SHP77 (cell line): ENCODE measurements around the gene DNAAF5.

ENCODE experiments used
- DNase-seq, 2 experiments: peaks; one replicate each; lab custom pipeline; 2025; lab: John Stamatoyannopoulos, UW

The DNAAF5 gene

GRCh38 chr7:768881-769504 lies 42.5 kb downstream of the DNAAF5 start:
- DNase-seq = no peak

- no peak for DNase-seq
Measured at GRCh38 chr7:770336-770735, 43.8 kb downstream of the DNAAF5 start.

- DNase-seq = no peak
Measured at GRCh38 chr7:770741-771166, 44.3 kb downstream of the DNAAF5 start.

GRCh38 chr7:771234-772004 lies 44.9 kb downstream of the DNAAF5 start:
- no peak for DNase-seq

GRCh38 chr7:772005-772294 lies 45.5 kb downstream of the DNAAF5 start:
- no peak for DNase-seq

GRCh38 chr7:772392-772791 lies 45.9 kb downstream of the DNAAF5 start:
- DNase-seq = no peak

- no peak for DNase-seq
Measured at GRCh38 chr7:772861-773621, 46.5 kb downstream of the DNAAF5 start.

GRCh38 chr7:773622-773915 lies 47.1 kb downstream of the DNAAF5 start:
- no peak for DNase-seq

GRCh38 chr7:774161-775109 lies 47.9 kb downstream of the DNAAF5 start:
- DNase-seq = peak; percentile 32 to 56

GRCh38 chr7:776381-776780 lies 49.9 kb downstream of the DNAAF5 start:
- no peak for DNase-seq

GRCh38 chr7:776992-777727 lies 50.7 kb downstream of the DNAAF5 start:
- no peak for DNase-seq

- no peak for DNase-seq
Measured at GRCh38 chr7:777728-778078, 51.2 kb downstream of the DNAAF5 start.

GRCh38 chr7:778271-778967 lies 51.9 kb downstream of the DNAAF5 start:
- no peak for DNase-seq

GRCh38 chr7:778968-779451 lies 52.5 kb downstream of the DNAAF5 start:
- DNase-seq = peak; percentile 11 to 45

- DNase-seq = no peak
Measured at GRCh38 chr7:779480-779879, 53.0 kb downstream of the DNAAF5 start.

GRCh38 chr7:780081-780480 lies 53.6 kb downstream of the DNAAF5 start:
- no peak for DNase-seq

GRCh38 chr7:780516-780915 lies 54.0 kb downstream of the DNAAF5 start:
- DNase-seq = no peak

GRCh38 chr7:781186-781849 lies 54.8 kb downstream of the DNAAF5 start:
- no peak for DNase-seq

GRCh38 chr7:781936-782529 lies 55.5 kb downstream of the DNAAF5 start:
- no peak for DNase-seq
